Skin of body (tissue), 2 donors: ENCODE results near the gene PNRC1. TPM values are rescaled to one million over a fixed set of nuclear protein-coding genes. Genes with fewer than 3 reads are reported as not detected.
"Not testable (repeated sequence)": the region's sequence is repeated elsewhere in the genome, so short reads cannot be mapped to it uniquely, and the experiment has no call there.

ENCODE experiments used
- DNase-seq: peaks from one replicate; lab custom pipeline; 2025; lab: John Stamatoyannopoulos, UW
- total RNA-seq: library from RNA; depleted of rRNA; stranded (reverse); fragments of >200 nt; gene quantifications from one replicate; pipeline ENCODE4 v1.2.3, GENCODE V29; 2014

Gene PNRC1
- 173 TPM for total RNA-seq

DNA sequence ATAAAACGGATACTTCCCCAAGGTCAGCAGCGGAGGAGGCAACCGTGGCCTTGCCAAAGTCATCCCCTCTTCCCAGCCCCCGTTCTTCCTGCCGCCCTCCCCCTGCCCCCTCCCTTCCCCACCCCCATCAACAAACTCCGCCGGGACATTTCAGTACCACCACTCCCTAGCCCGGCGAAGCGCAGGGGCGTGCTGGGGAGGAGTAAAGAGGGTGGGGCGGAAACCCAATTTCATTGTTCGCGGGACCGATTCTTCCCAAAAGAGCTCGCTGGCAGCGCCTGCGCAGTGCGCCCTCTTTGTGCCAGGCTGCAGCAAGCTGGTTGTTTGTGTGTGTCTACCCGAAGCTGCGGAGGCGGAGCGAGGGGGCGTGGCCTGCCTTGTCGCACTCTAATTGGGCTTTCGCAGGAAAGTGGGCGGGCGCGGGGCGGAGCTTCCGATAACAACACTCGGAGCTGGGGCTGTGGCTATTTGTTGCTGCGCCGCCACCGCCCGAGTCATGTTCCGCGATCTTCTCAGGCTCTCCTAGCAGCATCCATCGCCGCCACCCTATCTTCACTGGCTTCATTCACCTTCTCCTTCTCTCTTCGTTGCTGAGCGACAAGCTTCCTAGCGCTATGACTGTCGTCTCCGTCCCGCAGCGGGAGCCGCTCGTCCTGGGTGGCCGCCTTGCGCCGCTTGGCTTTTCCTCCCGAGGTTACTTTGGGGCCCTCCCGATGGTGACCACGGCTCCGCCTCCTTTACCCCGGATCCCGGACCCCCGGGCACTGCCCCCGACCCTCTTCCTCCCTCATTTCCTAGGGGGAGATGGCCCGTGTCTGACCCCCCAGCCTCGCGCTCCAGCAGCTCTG, at the start of gene PNRC1:
Gene PNRC1 (plus strand): TSS at position 471 of the 848 bp plus-strand sequence. CDS start 144 bp downstream, at position 615.
- DNase-seq = peak; percentile 100

DNA sequence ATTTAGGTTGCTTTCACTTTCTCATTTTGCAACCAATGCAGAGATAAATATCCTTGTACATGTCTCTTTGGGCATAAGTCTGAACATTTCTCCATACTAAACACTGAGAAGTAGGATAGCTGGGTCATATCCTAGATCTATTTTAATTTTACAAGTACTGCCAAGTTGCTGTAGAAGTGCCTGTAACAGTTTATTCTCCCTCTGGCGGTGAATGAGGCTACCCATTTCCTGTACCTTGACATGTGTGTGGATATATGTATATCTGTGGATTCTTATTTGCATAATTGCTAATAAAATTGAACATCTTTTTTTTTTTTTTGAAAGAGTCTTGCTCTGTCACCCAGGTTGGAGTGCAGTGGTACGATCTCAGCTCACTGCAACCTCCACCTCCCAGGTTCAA, 48.0 kb upstream of the PNRC1 start:
- DNase-seq = no peak

- DNase-seq = no peak
These were observed 47.1 kb upstream of the PNRC1 start for GRCh38 chr6:89033461-89033860.

DNA sequence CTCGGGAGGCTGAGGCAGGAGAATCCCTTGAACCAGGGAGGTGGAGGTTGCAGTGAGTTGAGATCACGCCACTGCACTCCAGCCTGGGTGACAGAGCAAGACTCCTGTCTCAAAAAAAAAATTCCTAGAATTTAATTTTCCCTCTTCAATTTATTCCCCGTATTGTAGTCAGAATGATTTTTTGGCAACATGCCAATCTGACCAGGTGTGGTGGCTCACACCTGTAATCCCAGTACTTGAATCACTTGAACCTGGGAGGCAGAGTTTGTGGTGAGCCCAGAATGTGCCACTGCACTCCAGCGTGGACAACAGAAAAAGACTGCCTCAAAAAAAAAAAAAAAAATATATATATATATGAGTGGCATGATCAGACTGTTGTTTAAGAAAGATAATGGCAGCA, 46.4 kb upstream of the PNRC1 start:
- not testable (repeated sequence) for DNase-seq

DNA sequence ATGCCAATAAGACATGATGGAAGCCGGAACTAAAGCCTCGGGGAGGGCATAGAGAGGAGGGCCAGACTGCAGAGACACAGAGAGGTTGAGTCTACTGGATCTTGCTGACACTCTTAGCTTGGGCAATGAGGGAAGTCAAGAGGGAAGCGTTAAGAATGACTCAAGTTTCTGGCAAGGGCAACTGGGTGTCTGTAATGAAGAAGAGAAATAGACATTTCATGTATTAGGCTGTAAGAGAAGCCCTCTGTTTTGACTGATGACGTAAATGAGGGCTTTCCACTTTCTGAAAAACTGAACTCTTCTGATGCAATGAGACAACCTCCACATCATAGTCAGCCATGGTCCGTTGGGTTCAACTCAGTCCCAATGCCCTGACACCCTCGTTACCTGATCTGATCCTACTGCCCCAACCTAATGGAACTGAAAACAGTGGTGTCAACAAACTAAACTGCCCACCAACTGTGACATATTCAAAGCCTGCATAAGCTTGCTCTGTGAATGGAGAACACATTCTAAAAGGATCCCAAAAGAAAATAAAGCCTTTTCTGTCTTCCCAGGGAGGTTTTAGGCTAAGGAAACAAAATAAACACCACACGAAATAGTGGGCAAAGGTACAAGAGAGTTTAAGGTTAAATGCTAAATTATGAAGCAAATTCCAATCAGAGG, 45.8 kb upstream of the PNRC1 start:
- no peak for DNase-seq

DNA sequence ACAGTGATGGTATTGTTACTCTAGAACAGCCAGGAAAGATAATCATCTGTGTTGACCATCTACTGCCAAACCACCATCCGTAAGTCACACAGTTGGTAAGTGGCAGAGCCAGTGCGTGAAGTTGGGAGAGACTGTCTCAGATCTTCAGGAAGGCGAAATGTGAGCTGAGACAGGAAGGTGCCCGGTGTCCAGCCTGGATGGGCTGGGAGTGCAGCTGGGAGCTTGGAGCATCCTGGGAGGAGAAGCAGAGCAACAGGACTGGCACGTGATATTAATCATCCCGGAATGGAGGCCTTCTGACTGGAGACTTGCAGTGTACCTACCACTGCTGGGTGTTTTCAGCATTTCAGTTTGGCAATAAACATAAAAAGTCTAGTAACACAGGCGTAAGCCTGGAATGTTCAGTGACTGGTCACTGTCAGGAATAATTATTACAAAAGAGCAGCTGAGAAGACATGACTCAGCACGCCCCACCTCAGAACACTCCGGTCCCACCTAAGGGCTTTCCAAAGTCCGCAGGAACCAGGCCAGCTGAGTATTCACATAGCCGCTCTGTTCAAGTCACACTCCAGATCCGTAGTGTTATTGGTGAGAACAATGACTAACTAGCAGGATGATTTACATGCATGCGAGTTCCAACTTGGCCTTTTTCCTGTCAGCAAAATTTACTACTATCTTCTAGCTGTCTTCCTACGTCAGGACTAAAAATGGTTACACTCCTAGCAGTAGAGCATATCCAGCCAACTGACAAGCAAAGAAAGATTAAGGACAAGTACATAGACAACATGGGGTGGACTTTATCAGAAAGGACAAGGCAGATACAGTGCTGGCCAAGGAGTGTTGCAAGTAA, 45.1 kb upstream of the PNRC1 start:
- DNase-seq = peak; percentile 94

DNA sequence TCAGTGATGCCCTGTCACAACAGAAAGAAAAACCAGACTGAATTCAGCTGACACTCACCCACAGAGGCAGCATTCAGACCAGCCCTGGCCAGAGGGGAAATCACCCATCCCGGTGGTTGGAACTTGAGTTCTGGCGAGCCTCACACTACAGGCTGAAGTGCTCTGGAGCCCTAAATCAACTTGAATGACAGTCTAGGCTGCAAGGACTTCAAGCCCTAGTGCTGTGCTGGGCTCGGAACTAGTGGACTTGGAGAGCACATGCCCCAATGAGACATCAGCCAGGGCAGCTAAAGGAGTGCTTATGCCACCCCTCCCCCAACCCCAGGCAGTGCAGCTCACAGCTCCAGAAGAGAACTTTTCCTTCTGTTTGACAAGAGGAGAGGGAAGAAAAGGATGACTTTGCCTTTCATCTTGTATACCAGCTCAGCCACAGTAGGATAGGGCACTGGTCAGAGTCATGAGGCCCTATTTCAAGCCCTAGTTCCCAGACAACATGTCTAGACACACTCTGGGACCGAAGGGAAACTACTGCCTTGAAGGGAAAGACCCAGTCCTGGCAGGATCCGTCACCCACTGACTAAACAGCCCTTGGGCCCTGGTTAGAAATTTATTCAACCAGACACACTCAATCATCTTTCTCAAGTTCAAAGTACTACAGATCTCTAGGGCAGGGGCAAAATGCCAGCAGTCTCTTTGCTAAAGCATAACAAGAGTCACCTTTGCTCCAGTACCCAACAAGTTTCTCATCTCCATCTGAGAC, 43.2 kb upstream of the PNRC1 start:
- DNase-seq = no peak

- DNase-seq = not testable (repeated sequence)
These were observed 42.7 kb upstream of the PNRC1 start for GRCh38 chr6:89037901-89038293.

GRCh38 chr6:89042664-89043063, 37.9 kb upstream of the PNRC1 start:
- no peak for DNase-seq

- no peak for DNase-seq
These were observed 36.1 kb upstream of the PNRC1 start for GRCh38 chr6:89044328-89045010.

DNA sequence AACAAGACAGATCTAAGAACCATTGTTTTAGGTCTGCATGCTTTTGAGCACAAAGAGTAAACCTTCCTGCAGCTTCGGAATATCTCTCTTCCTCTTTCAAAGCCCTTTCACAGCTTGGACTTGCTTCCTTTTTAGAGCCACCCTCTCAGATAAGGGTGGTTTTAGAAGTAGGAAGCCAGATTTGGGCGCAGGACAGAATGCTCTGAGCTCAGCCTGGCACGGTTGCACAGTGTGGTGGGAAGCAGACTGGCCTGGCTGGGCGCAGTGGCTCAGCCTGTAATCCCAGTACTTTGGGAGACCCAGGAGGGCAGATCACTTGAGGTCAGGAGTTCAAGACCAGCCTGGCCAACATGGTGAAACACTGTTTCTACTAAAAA, 35.6 kb upstream of the PNRC1 start:
- no peak for DNase-seq

DNA sequence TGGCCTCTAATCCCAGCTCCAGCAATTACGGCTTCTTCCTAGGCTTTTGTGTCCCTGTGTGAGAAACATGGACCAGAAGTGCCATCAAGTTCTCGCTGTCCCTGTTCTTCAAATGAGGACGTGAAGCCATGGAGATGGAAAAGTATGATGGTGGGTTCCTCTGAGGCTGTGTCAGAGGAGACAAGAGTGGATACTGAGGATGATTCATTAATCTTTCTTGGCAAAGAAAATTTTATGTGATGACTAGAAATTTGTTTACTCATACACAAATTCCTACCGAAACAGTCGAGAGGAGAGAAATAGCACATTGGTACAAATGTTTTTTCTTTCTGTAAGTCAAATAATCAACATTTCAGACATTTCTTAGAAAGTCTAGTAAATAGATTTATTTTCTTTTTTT, 35.0 kb upstream of the PNRC1 start:
- DNase-seq = no peak

GRCh38 chr6:89047473-89047872, 33.1 kb upstream of the PNRC1 start:
- no peak for DNase-seq

GRCh38 chr6:89048288-89048923, 32.1 kb upstream of the PNRC1 start:
- DNase-seq = no peak

- DNase-seq = peak; percentile 46
These were observed 31.6 kb upstream of the PNRC1 start for GRCh38 chr6:89048985-89049384.

DNA sequence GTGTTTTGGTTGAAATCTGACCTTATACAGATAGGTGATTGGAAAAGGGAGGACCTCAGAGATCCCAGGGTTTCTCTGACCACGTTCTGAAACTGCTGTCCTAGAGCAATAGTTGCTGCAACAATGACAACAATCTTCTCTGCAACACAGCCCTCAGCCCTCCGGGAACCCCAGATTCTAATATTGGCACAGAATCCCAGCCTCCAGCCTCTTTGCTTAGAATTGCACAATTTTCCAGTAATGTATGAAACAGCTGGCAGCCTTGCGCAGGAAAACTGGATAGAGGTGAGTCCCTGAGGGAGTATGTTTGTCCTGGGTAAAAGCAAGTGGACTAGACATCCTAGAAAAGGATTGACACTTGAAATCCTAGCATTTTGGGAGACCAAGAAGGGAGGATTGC, 30.4 kb upstream of the PNRC1 start:
- peak; percentile 28 for DNase-seq

GRCh38 chr6:89050697-89051096, 29.9 kb upstream of the PNRC1 start:
- no peak for DNase-seq

DNA sequence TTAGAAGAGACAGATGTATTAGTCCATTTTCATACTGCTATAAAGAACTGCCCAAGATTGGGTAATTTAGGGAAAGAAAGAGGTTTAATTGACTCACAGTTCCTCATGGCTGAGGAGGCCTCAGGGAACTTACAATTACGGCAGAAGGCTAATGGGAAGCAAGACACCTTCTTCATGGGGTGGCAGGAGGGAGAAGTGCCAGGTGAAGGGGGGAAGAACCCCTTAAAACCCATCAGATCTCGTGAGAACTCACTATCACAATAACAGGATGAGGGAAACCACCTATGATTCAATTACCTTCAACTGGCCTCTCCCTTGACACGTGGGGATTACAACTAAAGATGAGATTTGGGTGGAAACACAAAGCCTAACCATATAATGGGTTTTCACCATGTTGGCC, 28.9 kb upstream of the PNRC1 start:
- no peak for DNase-seq

GRCh38 chr6:89054208-89054607, 26.3 kb upstream of the PNRC1 start:
- no peak for DNase-seq

GRCh38 chr6:89057759-89058158, 22.8 kb upstream of the PNRC1 start:
- no peak for DNase-seq
